Suppressor macrophage treated with lipopolysaccharide for 4 hours (primary cell): ENCODE results near the gene CFAP161.

ENCODE experiments used
- DNase-seq: peaks from one replicate; pipeline ENCODE4 v3.0.0-alpha.2; 2020

The CFAP161 gene

GRCh38 chr15:81160312-81161159 lies 26.5 kb downstream of the CFAP161 start:
- no peak for DNase-seq

GRCh38 chr15:81161160-81161673 lies 27.1 kb downstream of the CFAP161 start:
- DNase-seq: no peak

GRCh38 chr15:81161851-81162250 lies 27.8 kb downstream of the CFAP161 start:
- no peak for DNase-seq

GRCh38 chr15:81163961-81164800 lies 30.1 kb downstream of the CFAP161 start:
- no peak for DNase-seq

- no peak for DNase-seq
Observed at GRCh38 chr15:81165535-81165934, 31.5 kb downstream of the CFAP161 start.

- DNase-seq: no peak
Observed at GRCh38 chr15:81166636-81167305, 32.7 kb downstream of the CFAP161 start.

- DNase-seq: no peak
Observed at GRCh38 chr15:81168131-81168526, 34.1 kb downstream of the CFAP161 start.

- DNase-seq: no peak
Observed at GRCh38 chr15:81168644-81169043, 34.6 kb downstream of the CFAP161 start.

GRCh38 chr15:81170511-81170910 lies 36.4 kb downstream of the CFAP161 start:
- no peak for DNase-seq

- no peak for DNase-seq
Observed at GRCh38 chr15:81171286-81171685, 37.2 kb downstream of the CFAP161 start.

GRCh38 chr15:81174125-81174791 lies 40.2 kb downstream of the CFAP161 start:
- DNase-seq: no peak

GRCh38 chr15:81174792-81175327 lies 40.8 kb downstream of the CFAP161 start:
- no peak for DNase-seq

- no peak for DNase-seq
Observed at GRCh38 chr15:81175496-81175895, 41.4 kb downstream of the CFAP161 start.

GRCh38 chr15:81176291-81176893 lies 42.3 kb downstream of the CFAP161 start:
- no peak for DNase-seq

GRCh38 chr15:81178365-81178764 lies 44.3 kb downstream of the CFAP161 start:
- DNase-seq: no peak

GRCh38 chr15:81181220-81181619 lies 47.1 kb downstream of the CFAP161 start:
- DNase-seq: no peak

GRCh38 chr15:81182031-81182755 lies 48.1 kb downstream of the CFAP161 start:
- no peak for DNase-seq

GRCh38 chr15:81182756-81183438 lies 48.8 kb downstream of the CFAP161 start:
- peak; percentile 19 for DNase-seq

- DNase-seq: peak; percentile 37
Observed at GRCh38 chr15:81183439-81183775, 49.3 kb downstream of the CFAP161 start.

GRCh38 chr15:81184188-81184587 lies 50.1 kb downstream of the CFAP161 start:
- DNase-seq: peak; percentile 67
